Keratinocyte (primary cell): ENCODE results near the gene SYNPR. TPM values are rescaled to one million over a fixed set of nuclear protein-coding genes. Genes with fewer than 3 reads are reported as not detected.

Experiments
- DNase-seq: peaks from one replicate; pipeline ENCODE4 v3.0.0-alpha.2; 2011; ENCODE audit warnings: low read depth, missing footprints, low spot score
- FAIRE-seq: peaks from 2 replicates; lab custom pipeline; 2011; peaks lifted over from hg19 to GRCh38; lab: Jason Lieb, UNC
- H2AFZ ChIP-seq: 2 replicates; pipeline ENCODE4 v1.6.0; 2012; ENCODE audit warnings: low read length, control low read depth, inconsistent platforms; ENCODE audit not compliant: control insufficient read depth
- H3K27ac ChIP-seq: 2 replicates; pipeline ENCODE4 v1.5.1; 2011; ENCODE audit warnings: low read length; ENCODE audit not compliant: control insufficient read depth, insufficient read depth
- H3K27me3 ChIP-seq: 3 replicates; pipeline ENCODE4 v1.6.0; 2011; ENCODE audit warnings: low read length; ENCODE audit not compliant: control insufficient read depth, insufficient read depth; ENCODE audit errors: extremely low read depth
- H3K36me3 ChIP-seq, 2 experiments: 2 replicates in 1 of 2; 3 replicates in 1 of 2; pipeline ENCODE4 v1.5.1; 2011; ENCODE audit warnings: low read length in 2 of 2, mild to moderate bottlenecking in 1 of 2; ENCODE audit not compliant: control insufficient read depth in 2 of 2, insufficient read depth in 2 of 2; ENCODE audit errors: extremely low read depth in 1 of 2
- H3K4me1 ChIP-seq: 3 replicates; pipeline ENCODE4 v1.5.1; 2011; ENCODE audit warnings: low read length; ENCODE audit not compliant: control insufficient read depth, insufficient read depth; ENCODE audit errors: extremely low read depth
- H3K4me2 ChIP-seq: 3 replicates; pipeline ENCODE4 v1.6.0; 2011; ENCODE audit warnings: low read depth, low read length; ENCODE audit not compliant: control insufficient read depth, insufficient read depth; ENCODE audit errors: extremely low read depth
- H3K4me3 ChIP-seq, 3 experiments: fragments of 200-600 bp in 1 of 3; sonication (generic) in 1 of 3; 2 replicates in 2 of 3; 3 replicates in 1 of 3; pipeline ENCODE4 v1.5.1; 2011 to 2016; ENCODE audit warnings: low read length in 3 of 3, mild to moderate bottlenecking in 3 of 3, control low read depth in 2 of 3, inconsistent platforms in 1 of 3, low read depth in 1 of 3, mixed read lengths in 1 of 3, mixed run types in 1 of 3, moderate library complexity in 1 of 3; ENCODE audit not compliant: control insufficient read depth in 2 of 3, insufficient read depth in 2 of 3; ENCODE audit errors: extremely low read depth in 1 of 3
- H3K79me2 ChIP-seq: 2 replicates; pipeline ENCODE4 v1.6.0; 2012; ENCODE audit warnings: low read length; ENCODE audit not compliant: control insufficient read depth, insufficient read depth
- H3K9ac ChIP-seq: 3 replicates; pipeline ENCODE4 v1.6.0; 2011; ENCODE audit warnings: low read length; ENCODE audit not compliant: control insufficient read depth, insufficient read depth; ENCODE audit errors: extremely low read depth
- H3K9me1 ChIP-seq: 3 replicates; pipeline ENCODE4 v1.6.0; 2011; ENCODE audit warnings: low read length; ENCODE audit not compliant: control insufficient read depth, insufficient read depth; ENCODE audit errors: extremely low read depth
- H3K9me3 ChIP-seq: 2 replicates; pipeline ENCODE4 v1.5.1; 2012; ENCODE audit warnings: low read depth, low read length; ENCODE audit not compliant: control insufficient read depth
- H4K20me1 ChIP-seq: 3 replicates; pipeline ENCODE4 v1.6.0; 2011; ENCODE audit warnings: low read length; ENCODE audit not compliant: control insufficient read depth, insufficient read depth; ENCODE audit errors: extremely low read depth
- CTCF ChIP-seq, 3 experiments: IDR thresholded peaks in 1 of 3; conservative IDR thresholded peaks in 1 of 3; optimal IDR thresholded peaks in 1 of 3; 2 replicates in 2 of 3; 3 replicates in 1 of 3; pipeline versions ENCODE3 to v1.5.1; 2011; ENCODE audit warnings: low read length in 3 of 3, mild to moderate bottlenecking in 3 of 3, moderate library complexity in 2 of 3, control low read depth in 1 of 3, inconsistent platforms in 1 of 3; ENCODE audit not compliant: insufficient read depth in 2 of 3; ENCODE audit errors: extremely low read depth in 1 of 3
- EZH2 ChIP-seq: IDR thresholded peaks from one replicate; pipeline ENCODE4 v1.6.1; 2012; ENCODE audit warnings: inconsistent platforms, mild to moderate bottlenecking, low read length, moderate library complexity
- dilution Hi-C: fragments of 300-500 bp; cut with MboI; formaldehyde crosslinking; loops from one replicate; pipeline ENCODE4 v1.7.0; 2020; ENCODE audit warnings: low sequenced_read_pairs; ENCODE audit not compliant: extremely low pct_ligation_motif_present
- polyA plus RNA-seq, 5 experiments: library from polyadenylated mRNA; depleted of rRNA in 3 of 5; stranded (reverse) in 3 of 5; stranded (forward) in 1 of 5; unstranded in 1 of 5; fragments of >200 nt; gene quantifications; 1 replicate in 1 of 5; 2 replicates in 3 of 5; 3 replicates in 1 of 5; pipeline versions ENCODE4 v1.2.1 to v1.2.3, GENCODE V29; 2011 to 2012; ENCODE audit warnings: missing spikeins in 2 of 5, low read depth in 1 of 5, low replicate concordance in 1 of 5

Gene SYNPR
- polyA plus RNA-seq, 1 donor (not counting 4 experiments of a cell fraction or from before 2014, with no cell fraction given), result not detected

DNA sequence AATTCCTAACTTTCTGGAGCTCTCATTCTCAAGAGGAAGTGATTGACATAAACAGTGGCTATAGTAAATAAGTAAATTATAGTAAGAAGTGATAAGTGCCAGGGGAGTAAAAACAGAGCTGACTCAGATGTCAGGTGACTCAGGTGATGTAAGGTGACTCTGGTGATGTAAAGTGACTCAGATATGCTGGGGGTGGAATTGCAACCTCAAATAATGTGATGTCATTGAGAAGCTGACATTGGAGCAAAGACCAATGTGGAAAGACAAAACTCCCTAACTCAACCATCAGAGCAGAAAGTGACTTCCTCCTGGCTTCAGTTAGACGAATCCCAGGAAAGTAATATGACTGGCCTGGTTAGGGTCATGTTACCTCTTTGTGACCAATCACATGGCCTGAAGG, 230.2 kb downstream of the SYNPR start:
- Histone ChIP-seq H3K9me1 (no peaks in the 10 kb centered on the region), H3K4me3 (no peak overlapping the region), H3K9me3 (no peaks in the 10 kb centered on the region), H4K20me1 (no peaks in the 10 kb centered on the region), H3K79me2 (no peaks in the 10 kb centered on the region), H3K4me1 (no peaks in the 10 kb centered on the region), H3K36me3 (no peaks in the 10 kb centered on the region), H3K9ac (no peak overlapping the region), H3K4me2 (no peak overlapping the region), H3K27me3 (no peaks in the 10 kb centered on the region), H3K27ac (no peak overlapping the region), H2AFZ (no peak overlapping the region)
- dilution Hi-C loops, result no loop called here
- TF ChIP-seq EZH2, result no peak
- TF ChIP-seq CTCF (optimal IDR thresholded peaks at IDR 0.05 in 1 of 3, IDR thresholded peaks at IDR 0.05 in 1 of 3, conservative IDR thresholded peaks at IDR 0.05 in 1 of 3; ENCODE audit: extremely low read depth in 1 of 3, insufficient read depth in 2 of 3, low read length in 3 of 3), result no peak
- no peak for FAIRE-seq
- DNase-seq, result peak; percentile 15

DNA sequence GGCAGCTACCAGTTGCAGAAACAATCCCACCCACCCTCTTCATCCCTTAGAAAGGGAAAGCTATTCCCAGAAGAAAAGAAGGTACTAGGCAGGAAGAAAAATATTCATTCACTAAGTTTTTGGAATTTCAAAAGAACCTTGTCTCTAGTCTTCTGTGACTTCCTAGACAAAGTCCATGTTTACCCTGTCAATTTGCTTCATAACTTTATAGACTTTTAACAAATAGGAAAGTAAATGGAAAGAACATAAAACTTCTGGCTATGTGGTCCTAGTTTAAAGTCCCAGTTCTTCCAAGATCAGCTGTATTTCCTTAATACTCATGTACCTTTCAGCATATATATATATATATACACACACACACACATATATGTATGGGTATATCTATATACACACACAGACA, 230.7 kb downstream of the SYNPR start:
- no peaks in the 10 kb centered on the region for H3K27me3 ChIP-seq
- H3K9ac ChIP-seq, result no peak overlapping the region
- DNase-seq (no peak), FAIRE-seq (no peak)
- no peaks in the 10 kb centered on the region for H3K9me1 ChIP-seq
- H3K79me2 ChIP-seq, result no peaks in the 10 kb centered on the region
- TF ChIP-seq EZH2, result no peak
- no peak for TF ChIP-seq CTCF (optimal IDR thresholded peaks at IDR 0.05 in 1 of 3, IDR thresholded peaks at IDR 0.05 in 1 of 3, conservative IDR thresholded peaks at IDR 0.05 in 1 of 3; ENCODE audit: extremely low read depth in 1 of 3, insufficient read depth in 2 of 3, low read length in 3 of 3)
- H3K27ac ChIP-seq, result no peak overlapping the region
- no peaks in the 10 kb centered on the region for H3K36me3 ChIP-seq
- no peaks in the 10 kb centered on the region for H3K9me3 ChIP-seq
- H4K20me1 ChIP-seq, result no peaks in the 10 kb centered on the region
- no peak overlapping the region for H3K4me3 ChIP-seq
- H3K4me1 ChIP-seq, result no peaks in the 10 kb centered on the region
- dilution Hi-C loops, result no loop called here
- H2AFZ ChIP-seq, result no peak overlapping the region
- H3K4me2 ChIP-seq, result no peak overlapping the region
